GM19193 (cell line): Measurements from ENCODE around the gene ZCCHC12.

Source experiments
- POLR2A ChIP-seq: IDR thresholded peaks from 4 replicates; pipeline ENCODE4 v1.6.1; 2011; ENCODE audit not compliant: insufficient read depth, insufficient read length; ENCODE audit errors: extremely low read depth

The ZCCHC12 gene

DNA sequence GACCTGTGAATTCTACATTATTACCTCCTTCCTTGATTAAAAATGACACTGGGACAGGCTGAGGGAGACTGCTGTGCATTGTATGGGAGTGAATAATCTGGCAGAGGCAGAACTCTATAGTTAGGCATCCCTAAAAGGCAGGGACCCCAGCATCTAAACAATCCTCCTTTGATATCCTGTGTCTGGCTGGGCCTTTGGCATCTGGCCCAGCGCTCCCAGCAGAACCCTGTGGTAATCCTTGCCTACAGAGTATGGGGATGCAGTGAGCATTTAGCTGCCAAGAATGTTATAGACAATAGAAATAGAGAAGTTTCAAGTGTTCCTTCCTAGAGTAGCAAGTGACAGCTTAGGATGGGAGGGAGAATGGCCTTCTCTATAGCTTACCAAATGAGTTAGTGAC, 38.5 kb downstream of the ZCCHC12 start:
- TF ChIP-seq POLR2A, result no peak

DNA sequence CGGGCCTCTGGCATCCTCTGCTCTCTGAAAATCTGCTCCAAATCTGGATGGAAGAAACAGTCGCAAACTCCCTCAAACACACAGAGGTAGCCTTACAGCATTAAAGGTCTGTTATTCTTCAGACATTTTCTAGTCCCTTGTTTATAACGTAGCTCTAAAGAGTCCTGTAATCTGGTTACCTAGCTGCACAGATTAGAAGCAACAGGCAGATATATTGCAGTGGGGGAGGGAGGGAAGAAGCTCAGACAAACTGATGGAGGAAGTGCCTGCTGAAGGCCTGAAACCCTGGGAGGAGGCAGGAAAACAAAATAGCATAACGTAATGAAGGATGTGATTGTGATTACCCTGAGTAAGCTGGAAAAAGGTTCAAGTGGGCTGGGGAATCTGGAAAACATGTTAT, 39.4 kb downstream of the ZCCHC12 start:
- no peak for TF ChIP-seq POLR2A

DNA sequence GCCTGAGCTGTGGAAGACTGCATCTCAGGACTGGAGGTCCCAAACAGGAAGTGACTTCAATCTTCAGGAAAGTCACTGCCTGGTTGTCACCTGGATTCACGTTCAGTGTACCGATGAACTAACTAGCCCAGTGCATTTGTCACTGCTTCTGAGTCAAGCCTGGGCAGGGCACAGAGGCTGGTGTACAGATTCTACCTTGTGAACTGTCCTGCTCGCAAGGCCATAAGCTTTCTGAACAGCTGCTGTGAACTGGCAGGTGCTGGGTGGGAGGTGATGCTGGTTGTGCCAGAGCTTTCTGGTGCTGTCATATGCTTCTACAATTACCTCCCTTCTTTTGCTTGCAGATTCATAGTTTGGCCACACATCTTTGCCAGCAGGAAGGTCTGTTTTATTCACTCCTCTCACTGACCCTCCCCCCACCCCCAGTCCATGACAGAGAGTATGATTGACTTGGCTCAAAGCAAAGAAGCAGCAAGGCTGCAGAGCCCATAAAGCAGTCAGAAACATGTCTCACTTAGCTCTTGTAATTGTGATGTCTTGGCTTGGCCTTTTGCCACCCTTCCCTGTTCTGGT, 40.5 kb downstream of the ZCCHC12 start:
- no peak for TF ChIP-seq POLR2A

DNA sequence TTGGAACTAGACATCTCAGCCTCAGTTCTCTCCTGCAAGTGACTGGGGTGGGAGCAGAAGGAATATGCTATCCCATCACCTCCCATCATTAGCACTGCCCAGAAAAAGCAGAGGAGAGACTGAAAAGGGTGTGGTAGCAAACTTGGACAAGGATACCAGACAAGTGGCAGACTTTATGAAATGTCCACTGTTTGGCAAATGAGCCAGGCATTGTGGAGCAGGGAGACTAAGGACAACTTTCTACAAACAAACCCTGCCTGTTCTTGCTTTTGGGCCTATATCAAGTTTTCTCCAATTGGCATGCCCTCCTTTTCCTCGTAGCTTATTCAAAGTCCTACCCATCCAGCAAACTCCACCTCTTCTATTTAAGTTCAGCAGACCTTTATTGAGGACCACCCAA, 41.6 kb downstream of the ZCCHC12 start:
- no peak for TF ChIP-seq POLR2A

DNA sequence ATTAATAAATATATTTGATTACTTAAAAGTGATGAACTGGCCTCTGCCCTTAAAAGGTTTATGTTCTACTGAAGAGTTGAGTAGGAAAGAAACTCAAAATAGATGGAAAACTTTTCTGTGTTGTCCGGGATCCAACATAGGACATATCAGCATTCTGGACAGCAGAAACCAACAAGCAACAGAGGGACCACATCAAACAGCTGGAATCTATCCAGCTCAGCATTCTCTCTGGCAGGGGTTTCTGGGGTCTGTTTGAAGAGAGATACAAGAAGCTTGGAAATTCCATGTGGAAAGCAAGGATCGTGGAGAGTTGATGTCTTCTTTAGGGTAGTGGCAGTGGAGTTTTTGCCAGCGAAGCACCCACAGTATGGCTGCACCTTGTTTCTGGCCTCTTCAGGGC, 43.6 kb downstream of the ZCCHC12 start:
- no peak for TF ChIP-seq POLR2A

DNA sequence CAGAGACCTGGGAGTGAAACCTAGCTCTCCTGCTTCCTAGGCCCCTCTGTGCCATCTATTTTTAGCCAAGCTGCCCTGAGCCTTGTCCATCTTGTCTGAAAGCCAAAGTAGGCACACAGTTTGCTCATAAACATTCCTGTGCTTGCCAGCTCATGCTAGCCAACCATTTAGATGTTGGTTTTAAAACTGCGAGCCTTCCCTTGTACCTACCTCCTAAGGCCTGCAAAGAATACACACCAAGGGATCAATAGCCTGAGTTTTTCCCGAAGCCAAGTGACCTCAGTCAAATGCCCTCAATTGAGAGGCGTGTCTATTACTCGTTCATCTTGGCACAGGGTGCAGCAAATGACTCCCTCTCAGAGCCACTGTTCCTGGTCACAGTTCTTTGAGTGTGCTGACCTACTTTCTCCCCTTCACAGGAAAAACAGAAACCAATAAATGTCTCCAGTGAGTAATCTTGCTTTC, 48.5 kb downstream of the ZCCHC12 start:
- TF ChIP-seq POLR2A, result no peak
